NCI-H1048 (cell line): ENCODE results near the gene POTEF.
"Not testable (repeated sequence)": the region's sequence is repeated elsewhere in the genome, so short reads cannot be mapped to it uniquely, and the experiment has no call there.

Experiments
- DNase-seq: peaks from one replicate; lab custom pipeline; 2025; lab: John Stamatoyannopoulos, UW

The POTEF gene

DNA sequence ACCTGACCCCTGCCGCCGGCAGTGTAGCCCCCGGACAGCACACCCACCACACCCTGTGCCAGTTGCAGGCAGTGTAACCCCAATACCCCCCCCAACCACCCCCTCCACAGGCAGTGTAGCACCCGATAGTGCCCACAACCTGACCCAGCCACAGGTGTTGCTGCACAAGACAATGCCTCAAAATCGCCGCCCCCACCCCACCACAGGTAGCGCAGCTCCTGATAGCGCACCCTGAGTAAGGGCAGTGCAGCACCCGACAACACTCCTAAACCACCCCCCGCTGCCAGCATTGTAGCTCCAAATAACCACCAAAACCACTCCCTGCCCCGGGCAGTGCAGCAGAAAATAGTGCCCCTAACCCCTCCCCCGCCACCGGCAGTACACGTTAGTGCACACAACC lies 558 bp downstream of the POTEF start:
- DNase-seq, result not testable (repeated sequence)

DNA sequence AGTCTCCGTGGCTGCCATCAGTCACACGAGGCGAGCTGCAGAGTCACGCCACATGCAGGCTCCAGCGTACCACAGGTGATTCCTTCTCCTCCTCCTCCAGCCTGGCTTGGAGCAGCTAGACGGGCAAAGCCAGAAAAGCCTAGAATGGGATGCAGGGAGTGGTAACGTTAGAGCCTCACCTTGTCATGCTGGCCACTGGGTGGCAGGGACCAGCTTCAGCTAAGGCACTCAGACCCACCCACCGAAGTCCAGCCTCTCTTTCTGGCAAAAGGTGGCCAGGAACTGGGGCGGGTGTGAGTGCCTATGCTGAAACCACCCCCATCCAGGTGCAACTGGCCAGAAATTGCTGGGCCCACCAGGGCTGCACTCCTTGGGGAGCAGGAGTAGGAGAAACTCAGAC lies 1.3 kb downstream of the POTEF start:
- DNase-seq, result not testable (repeated sequence)

DNA sequence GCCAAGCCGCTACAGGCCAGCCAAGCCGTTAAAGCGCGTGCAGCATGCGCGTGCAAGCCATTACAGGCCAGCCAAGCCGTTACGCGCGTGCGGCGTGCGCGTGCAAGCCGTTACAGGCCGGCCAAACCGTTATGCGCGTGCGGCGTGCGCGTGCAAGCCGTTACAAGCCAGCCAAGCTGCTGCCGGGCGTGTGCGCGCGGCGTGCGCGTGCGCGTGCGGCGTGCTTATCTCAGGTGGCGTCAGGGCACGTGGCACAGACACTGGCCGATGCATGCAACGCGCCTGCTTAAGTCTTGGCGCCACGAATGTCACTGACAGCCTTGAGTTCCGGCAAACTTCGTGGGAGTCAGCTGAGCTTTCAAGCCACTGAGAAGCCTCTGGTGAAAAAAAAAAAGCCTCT lies 8.1 kb downstream of the POTEF start:
- not testable (repeated sequence) for DNase-seq

DNA sequence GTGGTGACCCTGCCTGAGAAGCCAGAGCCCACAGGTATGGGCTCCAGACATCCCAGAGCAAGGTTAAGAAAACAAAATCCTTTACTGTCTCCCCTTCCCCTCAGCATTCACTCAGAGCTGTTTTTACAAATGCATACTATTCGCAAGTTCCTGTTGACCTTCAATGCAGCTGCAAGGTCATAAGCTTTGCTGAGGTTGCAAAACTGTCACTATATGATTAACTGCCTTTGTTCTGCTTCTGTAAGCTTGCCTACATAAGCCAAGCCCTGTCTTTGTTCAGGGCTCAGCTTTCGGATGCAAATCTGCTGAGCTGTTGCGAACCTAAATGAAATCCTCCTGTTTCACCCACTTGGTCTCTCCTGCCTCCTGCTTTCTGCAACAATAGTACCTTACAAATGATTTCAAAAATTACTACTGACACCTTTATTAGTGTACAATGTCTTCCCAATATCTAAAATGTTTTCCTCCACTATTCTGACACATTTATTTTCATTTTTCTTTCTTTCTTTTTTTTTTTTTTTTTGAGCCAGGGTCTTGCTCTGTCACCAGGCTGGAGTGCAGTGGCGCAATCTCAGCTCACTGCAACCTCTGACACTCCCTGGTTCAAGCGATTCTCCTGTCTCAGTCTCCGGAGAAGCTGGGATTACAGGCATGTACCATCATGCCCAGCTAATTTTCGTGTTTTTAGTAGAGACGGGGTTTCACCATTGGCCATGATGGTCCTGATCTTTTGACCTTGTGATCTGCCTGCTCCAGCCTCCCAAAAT lies 26.2 kb downstream of the POTEF start:
- not testable (repeated sequence) for DNase-seq

DNA sequence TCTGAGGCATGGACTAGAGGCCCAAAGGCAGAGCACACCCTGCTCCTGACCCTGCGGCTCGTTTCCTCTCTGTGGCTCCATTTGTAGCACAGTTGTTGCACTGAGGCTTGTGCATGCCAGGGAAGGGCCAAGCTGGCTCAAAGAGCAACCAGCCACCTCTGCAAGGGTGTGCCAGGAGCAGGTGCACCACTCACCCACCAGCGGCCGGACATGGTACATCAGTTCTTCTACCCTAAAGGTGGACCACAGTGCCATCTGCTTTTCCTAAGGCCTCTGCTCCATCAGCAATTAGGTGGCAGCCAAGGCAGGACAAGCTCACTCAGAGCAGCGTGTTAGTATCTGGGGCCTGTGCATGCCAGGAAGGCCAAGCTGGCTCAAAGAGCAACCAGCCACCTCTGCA lies 66.4 kb downstream of the POTEF start:
- DNase-seq, result not testable (repeated sequence)

DNA sequence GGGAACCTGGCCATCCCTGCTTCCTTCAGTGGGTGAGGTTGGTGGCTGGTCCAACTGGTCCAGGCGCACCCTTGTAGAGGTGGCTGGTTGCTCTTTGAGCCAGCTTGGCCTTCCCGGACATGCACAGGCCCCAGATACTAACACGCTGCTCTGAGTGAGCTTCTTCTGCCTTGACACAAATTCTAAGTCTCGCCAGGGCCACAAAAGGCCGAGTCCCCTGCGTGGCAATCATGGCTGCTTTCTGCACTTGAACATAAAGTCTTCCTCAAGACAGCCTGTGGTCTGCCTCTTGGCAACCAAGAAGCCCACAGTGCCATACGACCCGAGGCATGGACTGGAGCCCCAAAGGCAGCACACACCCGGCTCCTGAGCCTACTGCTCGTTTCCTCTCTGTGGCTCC lies 69.0 kb downstream of the POTEF start:
- not testable (repeated sequence) for DNase-seq

DNA sequence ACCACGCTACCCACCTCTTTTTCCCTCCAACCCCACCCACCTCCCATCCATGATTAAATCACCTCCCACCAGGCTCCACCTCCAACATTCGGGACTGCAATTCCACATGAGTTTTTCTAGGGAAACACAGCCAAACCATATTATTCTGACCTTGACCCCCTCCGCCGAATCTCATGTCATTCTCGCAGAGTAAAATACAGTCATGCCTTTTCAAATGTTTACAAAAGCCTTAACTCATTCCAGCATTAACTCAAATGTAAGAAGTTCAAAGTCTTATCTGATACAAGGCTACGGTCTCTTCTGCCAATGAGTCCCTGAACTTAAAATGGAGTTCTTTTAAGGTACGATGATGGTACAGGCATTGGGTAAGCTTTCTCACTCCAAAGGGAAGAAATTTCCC lies 72.7 kb downstream of the POTEF start:
- DNase-seq, result not testable (repeated sequence)

DNA sequence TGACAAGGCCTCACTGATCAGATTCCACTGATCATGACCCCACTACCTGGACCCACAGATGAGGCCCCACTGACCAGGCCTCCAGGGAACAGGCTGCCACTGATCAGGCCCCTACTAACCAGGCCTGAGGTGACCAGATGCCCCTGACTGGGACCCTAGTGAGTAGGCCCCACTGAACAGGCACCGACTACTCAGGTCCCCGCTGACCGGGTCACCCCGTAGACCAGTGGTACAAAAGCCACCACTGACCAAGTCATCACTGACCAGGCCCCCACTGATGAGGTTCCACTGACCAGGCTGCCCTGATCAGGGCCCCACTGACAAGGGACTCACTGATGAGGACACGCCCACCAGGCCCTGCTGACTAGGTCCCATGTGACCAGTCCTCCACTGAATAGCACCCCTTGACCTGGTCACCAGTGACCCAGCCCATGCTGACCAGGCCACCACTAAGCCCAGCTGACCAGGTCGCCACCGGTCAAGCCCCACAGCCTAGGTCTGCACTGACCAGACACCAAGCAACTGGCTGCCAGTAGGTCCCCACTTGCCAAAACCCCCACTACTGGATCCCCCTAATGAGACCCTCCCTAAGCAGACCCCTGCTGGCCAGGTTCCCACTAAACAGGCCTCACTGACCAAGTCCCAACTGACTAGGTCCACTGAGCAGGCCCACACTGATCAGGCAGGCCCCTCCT lies 75.7 kb downstream of the POTEF start:
- DNase-seq, result not testable (repeated sequence)

DNA sequence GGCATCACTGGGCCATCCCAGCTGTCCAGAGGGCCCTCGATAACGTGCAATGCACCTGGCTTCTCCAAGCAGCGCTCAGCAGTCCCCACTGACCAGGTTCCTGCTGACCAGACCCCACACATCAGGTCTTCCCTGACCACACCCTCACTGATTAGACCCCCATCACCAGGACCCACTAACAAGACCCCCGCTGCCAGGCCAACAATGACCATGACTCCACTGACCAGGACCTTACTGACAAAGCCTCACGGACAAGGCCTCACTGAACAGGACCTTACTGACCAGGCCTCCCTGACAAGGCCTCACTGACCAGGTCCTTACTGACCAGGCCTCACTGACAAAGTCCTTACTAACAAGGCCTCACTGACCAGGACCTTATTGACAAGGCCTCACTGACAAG lies 76.6 kb downstream of the POTEF start:
- DNase-seq, result not testable (repeated sequence)

DNA sequence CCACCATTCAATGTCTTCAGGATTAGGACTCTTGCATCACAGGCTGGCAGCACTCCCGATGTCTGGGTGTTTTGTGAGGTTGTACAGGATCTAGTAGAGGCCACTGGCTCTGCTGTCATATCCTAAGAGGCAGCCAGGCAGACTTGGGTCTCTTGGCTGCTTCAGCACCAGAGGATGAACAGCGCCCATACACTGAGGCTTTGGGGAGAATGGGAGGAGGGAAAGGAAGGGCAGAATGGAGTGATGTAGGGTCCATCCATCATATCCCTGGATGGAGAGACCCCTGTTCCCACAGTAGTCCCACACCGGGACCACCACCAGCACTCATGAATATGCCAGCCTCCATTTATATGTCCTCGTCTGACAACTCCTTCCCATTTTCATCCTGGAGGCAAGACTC lies 80.6 kb downstream of the POTEF start:
- DNase-seq, result not testable (repeated sequence)

DNA sequence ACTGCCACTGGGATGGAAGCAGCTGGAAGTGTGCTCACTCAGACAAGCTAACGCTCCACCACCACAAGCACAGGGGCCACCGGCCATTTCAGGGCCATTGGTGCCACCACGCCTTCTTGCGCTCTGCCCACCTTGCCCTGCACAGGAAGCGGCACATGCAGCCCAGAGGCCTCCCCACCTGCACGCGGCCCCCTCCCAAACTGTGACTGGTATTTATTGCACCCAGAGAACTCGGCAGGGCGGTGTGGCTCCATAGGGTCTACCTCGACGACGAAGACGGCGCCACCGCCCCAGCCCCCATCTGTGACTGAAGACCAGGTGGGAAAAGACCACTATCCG lies 90.8 kb downstream of the POTEF start:
- not testable (repeated sequence) for DNase-seq

DNA sequence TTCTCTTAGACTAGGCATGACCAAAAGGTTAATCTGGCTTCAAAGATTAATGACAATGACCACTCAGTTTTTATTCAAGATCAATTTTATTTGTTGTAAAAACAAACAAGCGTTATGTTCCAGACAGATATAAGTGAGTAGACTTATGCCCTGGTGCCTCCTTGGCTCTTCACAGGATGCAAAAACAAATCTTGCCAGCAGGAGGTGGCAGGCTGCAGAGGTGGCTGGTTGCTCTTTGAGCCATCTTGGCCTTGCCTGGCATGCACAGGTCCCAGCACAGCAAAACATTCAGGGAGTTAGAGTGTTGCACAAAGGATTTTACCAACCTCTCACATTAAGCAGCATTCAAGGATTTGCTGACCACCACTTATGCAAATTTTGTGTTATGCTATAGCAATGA lies 103.1 kb downstream of the POTEF start:
- not testable (repeated sequence) for DNase-seq
